Left cardiac atrium (tissue), 4 donors: Measurements from ENCODE around the gene S100A9. TPM values are rescaled to one million over a fixed set of nuclear protein-coding genes. Genes with fewer than 3 reads are reported as not detected.

Experiments used
- ATAC-seq, 2 donors: fragments of 200-7000 bp; cut with Tn5 transposase; one replicate each; pipeline ENCODE4 v1.9.1; 2020; ENCODE audit warnings: mild to moderate bottlenecking in 2 of 2, moderate library complexity in 2 of 2
- DNase-seq: peaks from one replicate; pipeline ENCODE4 v3.0.0-alpha.2; 2020
- intact Hi-C, 2 donors: fragments of 100-400 bp; cut with DNase I; formaldehyde crosslinking; loops; one replicate each; pipeline versions ENCODE4 v1.14.1 to v1.15.1; 2022 to 2023
- total RNA-seq, 2 donors: library from RNA; stranded (reverse); fragmentation: NEBNext Ultra II Directional; extraction: Animal tissue kit (Norgen Biotek cat#: 25700); gene quantifications; one replicate each; pipeline ENCODE4 v1.2.1, GENCODE V29; 2021
- donor health status: DM: no; HTN: yes; CAD: no.
- donor health status: DM: no; HTN: yes; CAD: no; lungs with severe emphysema.
- donor health status: DM: yes; HTN: yes; CAD: no.
- donor health status: Dilated cardiomyopathy.

Gene S100A9
- total RNA-seq, 2 donors from 2014 or later = 184 to 529 TPM

DNA sequence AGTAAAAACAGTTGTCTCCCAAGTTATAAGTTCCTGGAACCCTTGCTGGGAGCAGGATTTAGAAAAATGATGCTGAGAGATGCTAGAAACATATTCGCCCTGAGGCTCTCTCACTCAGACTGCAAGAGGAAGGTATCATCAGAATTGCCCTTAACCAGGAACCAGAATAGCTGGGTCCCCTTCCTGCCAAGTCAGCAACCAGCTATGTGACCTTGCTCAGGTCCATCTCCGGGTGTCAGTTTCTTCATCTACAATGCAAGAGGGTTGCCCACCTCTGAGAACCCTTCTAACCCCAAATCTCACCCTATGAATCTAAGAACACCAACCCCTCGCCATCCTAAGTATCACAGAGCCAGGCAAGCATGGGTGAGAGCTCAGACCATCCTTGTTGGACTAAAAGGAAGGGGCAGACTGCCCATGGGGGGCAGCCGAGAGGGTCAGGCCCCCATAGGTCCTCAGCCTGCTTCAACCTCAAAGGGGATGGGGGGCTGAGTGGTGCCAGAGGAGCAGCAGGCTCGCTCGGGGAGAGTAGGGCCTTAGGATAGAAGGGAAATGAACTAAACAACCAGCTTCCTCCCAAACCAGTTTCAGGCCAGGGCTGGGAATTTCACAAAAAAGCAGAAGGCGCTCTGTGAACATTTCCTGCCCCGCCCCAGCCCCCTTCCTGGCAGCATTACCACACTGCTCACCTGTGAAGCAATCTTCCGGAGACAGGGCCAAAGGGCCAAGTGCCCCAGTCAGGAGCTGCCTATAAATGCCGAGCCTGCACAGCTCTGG lies 390 bp upstream of the S100A9 start:
- ATAC-seq = peak in 1 of 2 donors; percentile 73
- intact Hi-C loops = no loop called here
- DNase-seq = peak; percentile 70

- ATAC-seq = no peak
- no peak for DNase-seq
- intact Hi-C loops = no loop called here
Observed at GRCh38 chr1:153358691-153358975, 979 bp downstream of the S100A9 start.

GRCh38 chr1:153359241-153359640 lies 1.6 kb downstream of the S100A9 start:
- ATAC-seq = no peak
- intact Hi-C loops = no loop called here

GRCh38 chr1:153360190-153360589 lies 2.5 kb downstream of the S100A9 start:
- intact Hi-C loops = no loop called here

More at GRCh38 chr1:153359241-153359640, 1.6 kb downstream of the S100A9 start:
- DNase-seq = no peak

DNA sequence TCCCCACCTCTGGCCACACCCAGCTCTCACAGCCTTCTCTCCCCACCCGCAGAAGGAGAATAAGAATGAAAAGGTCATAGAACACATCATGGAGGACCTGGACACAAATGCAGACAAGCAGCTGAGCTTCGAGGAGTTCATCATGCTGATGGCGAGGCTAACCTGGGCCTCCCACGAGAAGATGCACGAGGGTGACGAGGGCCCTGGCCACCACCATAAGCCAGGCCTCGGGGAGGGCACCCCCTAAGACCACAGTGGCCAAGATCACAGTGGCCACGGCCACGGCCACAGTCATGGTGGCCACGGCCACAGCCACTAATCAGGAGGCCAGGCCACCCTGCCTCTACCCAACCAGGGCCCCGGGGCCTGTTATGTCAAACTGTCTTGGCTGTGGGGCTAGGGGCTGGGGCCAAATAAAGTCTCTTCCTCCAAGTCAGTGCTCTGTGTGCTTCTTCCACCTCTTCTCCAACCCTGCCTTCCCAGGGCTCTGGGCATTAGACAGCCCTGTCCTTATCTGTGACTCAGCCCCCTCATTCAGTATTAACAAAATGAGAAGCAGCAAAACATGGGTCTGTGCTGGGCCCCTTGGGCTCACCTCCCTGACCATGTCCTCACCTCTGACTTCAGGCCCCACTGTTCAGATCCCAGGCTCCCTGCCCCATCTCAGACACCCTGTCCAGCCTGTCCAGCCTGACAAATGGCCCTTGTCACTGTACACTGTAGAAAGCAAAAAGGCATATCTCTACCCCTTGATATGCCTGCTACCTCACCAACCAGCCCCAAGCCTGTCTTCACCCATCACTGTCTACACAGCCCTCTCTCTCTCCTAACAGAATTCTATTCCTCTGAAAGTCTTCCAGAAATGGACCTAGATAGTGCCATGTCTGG lies 3.2 kb downstream of the S100A9 start:
- intact Hi-C loops = no loop called here
- DNase-seq (no peak), ATAC-seq (no peak)

More at GRCh38 chr1:153360190-153360589, 2.5 kb downstream of the S100A9 start:
- ATAC-seq (no peak), DNase-seq (no peak)

GRCh38 chr1:153361480-153362109 lies 3.9 kb downstream of the S100A9 start:
- intact Hi-C loops = no loop called here

DNA sequence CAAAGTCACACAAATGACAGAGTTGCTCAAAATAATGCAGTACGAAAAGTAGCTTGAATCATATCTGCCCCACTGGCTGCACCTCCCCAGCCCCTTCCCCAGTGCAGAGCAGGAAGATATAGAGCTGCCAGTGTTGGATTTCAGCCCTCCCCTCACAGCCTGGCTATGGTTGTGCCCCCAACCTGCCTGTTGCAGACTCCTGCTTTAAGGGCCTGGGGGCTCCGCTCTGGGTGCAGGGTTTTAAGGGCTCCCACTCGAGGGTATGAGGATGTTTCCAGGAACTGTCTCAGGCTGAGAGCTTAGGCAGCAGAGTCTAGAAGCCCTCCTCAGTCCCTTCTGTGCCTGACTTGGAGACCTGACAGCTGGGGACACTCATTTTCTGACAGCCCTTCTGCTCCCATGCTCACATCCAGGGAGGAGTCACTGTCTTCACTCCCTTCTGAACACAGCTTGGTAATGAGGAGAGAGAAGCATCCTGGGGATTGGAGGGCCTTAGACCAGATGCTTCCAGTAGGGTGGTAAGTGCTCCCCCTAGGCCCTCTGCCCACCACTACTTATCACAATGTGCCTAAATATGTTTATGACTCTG lies 4.6 kb downstream of the S100A9 start:
- intact Hi-C loops = no loop called here
- ATAC-seq = no peak
- no peak for DNase-seq

More at GRCh38 chr1:153361480-153362109, 3.9 kb downstream of the S100A9 start:
- DNase-seq (no peak), ATAC-seq (no peak)

- intact Hi-C loops = no loop called here
- DNase-seq (no peak), ATAC-seq (no peak)
Observed at GRCh38 chr1:153363641-153364040, 6.0 kb downstream of the S100A9 start.

DNA sequence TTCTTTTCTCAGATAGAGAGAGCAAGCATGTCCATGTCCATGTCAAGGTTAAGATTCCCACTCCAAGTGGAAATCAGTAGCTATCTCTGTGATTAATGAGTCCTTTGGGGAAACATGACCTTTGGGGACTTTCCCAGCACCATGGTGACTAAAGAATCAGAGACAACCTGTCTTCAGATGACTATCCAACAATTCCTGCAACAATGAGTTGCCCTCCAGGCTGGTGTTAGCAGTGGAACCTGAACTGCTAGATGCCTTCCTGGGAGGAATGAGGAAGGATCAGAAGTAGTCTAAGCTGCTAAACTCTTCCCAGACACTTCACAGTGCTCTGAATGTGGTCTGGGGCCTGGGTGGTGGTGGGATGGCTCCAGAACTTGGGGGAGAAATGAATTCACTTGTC lies 6.5 kb downstream of the S100A9 start:
- no peak for DNase-seq
- no peak for ATAC-seq
- intact Hi-C loops = no loop called here

GRCh38 chr1:153364766-153365666 lies 7.4 kb downstream of the S100A9 start:
- intact Hi-C loops = no loop called here
- no peak for DNase-seq
- ATAC-seq = peak; percentile 59 to 78

- ATAC-seq (no peak), DNase-seq (no peak)
- intact Hi-C loops = no loop called here
Observed at GRCh38 chr1:153365696-153366095, 8.0 kb downstream of the S100A9 start.

- DNase-seq (no peak), ATAC-seq (no peak)
- intact Hi-C loops = no loop called here
Observed at GRCh38 chr1:153366261-153366660, 8.6 kb downstream of the S100A9 start.

- no peak for DNase-seq
- no peak for ATAC-seq
- intact Hi-C loops = no loop called here
Observed at GRCh38 chr1:153367090-153367489, 9.4 kb downstream of the S100A9 start.

GRCh38 chr1:153368495-153368894 lies 10.8 kb downstream of the S100A9 start:
- no peak for ATAC-seq
- intact Hi-C loops = no loop called here
- no peak for DNase-seq

- ATAC-seq (no peak), DNase-seq (no peak)
- intact Hi-C loops = no loop called here
Observed at GRCh38 chr1:153370146-153370545, 12.5 kb downstream of the S100A9 start.

DNA sequence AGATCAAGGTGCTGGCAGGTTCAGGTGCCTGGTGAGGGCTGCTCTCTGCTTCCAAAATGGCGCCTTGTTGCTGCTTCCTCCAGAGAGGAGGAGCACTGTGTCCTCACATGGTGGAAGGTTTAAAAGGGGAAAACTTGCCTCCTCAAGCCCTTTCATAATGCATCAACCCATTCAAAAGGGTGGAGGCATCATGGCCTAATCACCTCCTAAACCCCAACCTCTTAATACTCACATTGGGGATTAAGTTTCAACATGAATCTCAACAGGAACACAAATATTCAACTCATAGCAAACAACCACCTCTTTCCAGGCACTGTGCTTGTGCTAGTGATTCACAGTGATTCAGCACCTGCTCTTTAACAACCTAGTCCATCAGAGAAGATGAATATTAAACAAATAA lies 13.6 kb downstream of the S100A9 start:
- ATAC-seq = no peak
- DNase-seq = no peak
- intact Hi-C loops = no loop called here

GRCh38 chr1:153372571-153372970 lies 14.9 kb downstream of the S100A9 start:
- intact Hi-C loops = no loop called here
- ATAC-seq (no peak), DNase-seq (no peak)

DNA sequence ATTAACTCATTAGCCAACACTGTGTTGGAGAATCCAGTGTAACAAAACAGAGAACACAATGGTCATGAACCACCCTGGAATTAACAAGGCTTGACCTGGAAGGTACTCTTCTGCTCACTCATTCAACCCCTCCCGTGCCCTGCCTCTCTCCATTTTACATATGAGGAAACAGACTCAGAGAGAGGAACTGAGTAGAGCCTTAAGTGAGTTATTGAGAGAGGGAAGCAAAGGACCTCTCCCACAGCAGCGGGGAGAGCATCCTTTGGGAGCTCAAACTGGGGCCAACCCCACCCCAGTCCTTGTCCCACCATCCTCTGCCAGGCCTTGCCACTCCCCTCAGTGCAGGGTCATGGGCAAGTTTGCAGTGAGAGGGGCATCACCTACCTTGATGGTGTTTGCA lies 16.4 kb downstream of the S100A9 start:
- DNase-seq = no peak
- ATAC-seq = no peak
- intact Hi-C loops = no loop called here

DNA sequence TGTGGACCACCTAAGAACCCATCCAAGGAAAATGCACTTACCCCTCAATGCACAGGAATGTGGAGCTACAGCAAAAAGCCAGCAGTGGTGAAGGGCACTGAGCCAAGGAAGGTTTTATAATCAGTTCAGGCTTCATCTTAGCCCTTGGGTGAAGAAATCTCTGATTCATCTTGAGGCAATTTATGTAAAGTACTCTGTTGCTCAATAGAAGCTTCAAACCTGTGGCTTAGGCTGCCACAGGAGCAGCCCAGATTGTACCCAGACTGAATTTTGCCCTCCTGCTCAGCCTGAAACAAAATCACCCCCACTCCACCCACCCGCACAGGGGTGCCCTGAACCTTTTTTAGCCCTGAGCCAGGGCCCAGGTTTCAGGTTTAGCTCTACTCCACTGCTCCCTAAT lies 17.9 kb downstream of the S100A9 start, which contains the start of gene S100A12:
Gene S100A12, minus strand, starts transcription at position 111 of the 400 bp plus-strand sequence. CDS start 1,029 bp downstream, outside the sequence.
- peak in 1 of 2 donors; percentile 93 for ATAC-seq
- intact Hi-C loops = no loop called here

More for the DNA sequence above, 17.9 kb downstream of the S100A9 start, which contains the start of gene S100A12:
- DNase-seq = no peak
